ENCODE data around the gene C1D.

Gene C1D

DNA sequence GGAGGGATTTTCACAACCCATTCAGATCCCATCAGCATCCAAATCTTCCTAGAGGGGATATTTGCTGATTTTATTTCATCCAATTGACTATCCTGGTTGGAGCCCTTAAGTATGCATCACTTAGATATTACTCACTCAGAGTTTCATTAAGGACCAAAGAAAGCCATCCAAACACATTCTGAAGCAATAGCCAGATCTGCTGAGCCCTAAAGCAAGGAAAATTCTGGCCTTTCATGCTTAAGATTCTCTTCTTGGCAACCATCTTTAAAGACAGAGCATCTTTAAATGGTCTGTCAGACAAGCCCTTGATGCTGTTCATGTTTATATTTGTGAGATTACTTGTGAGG, 40.9 kb upstream of the C1D start:
- H3K27me3 ChIP-seq (replicated peaks; ENCODE audit: control insufficient read depth, insufficient read depth, low read length) = no peaks in the 10 kb centered on the region
- TF ChIP-seq CTCF (IDR thresholded peaks at IDR 0.05; ENCODE audit: insufficient read depth, low read length, poor library complexity, severe bottlenecking) = no peak
- H3K4me3 ChIP-seq (replicated peaks; ENCODE audit: low read depth, low read length) = no peak overlapping the region
- H3K36me3 ChIP-seq (ENCODE audit: control insufficient read depth, insufficient read depth, low read length) = no peaks in the 10 kb centered on the region
- no peak for DNase-seq (ENCODE audit: extremely low read depth, insufficient read length)

- no peak overlapping the region for H3K4me3 ChIP-seq (replicated peaks; ENCODE audit: low read depth, low read length)
- no peaks in the 10 kb centered on the region for H3K27me3 ChIP-seq (replicated peaks; ENCODE audit: control insufficient read depth, insufficient read depth, low read length)
- TF ChIP-seq CTCF (IDR thresholded peaks at IDR 0.05; ENCODE audit: insufficient read depth, low read length, poor library complexity, severe bottlenecking) = no peak
- H3K36me3 ChIP-seq (ENCODE audit: control insufficient read depth, insufficient read depth, low read length) = no peaks in the 10 kb centered on the region
- DNase-seq (ENCODE audit: extremely low read depth, insufficient read length) = no peak
Measured at GRCh38 chr2:68103030-68103708, 40.4 kb upstream of the C1D start.

DNA sequence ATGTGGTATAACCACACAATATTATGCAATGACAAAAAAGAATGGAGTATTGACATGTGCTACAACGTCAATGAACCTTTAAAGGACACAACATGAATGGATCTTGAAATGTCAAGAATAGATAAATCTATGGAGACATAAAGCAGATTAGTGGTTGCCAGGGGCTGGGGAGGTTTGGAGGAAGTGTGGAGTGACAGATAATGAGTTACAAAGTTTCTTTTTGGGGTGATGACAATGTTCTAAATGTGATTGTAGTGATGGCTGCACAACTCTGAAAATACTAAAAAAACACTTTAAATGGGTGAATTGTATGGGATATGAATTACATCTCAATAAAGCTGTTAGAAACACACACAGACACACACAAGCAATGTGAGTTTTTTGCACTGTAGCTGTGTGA, 37.4 kb upstream of the C1D start:
- TF ChIP-seq CTCF (IDR thresholded peaks at IDR 0.05; ENCODE audit: insufficient read depth, low read length, poor library complexity, severe bottlenecking) = no peak
- Histone ChIP-seq H3K27me3 (replicated peaks; ENCODE audit: control insufficient read depth, insufficient read depth, low read length) (no peaks in the 10 kb centered on the region), H3K36me3 (ENCODE audit: control insufficient read depth, insufficient read depth, low read length) (no peaks in the 10 kb centered on the region), H3K4me3 (replicated peaks; ENCODE audit: low read depth, low read length) (no peak overlapping the region)
- DNase-seq (ENCODE audit: extremely low read depth, insufficient read length) = no peak

DNA sequence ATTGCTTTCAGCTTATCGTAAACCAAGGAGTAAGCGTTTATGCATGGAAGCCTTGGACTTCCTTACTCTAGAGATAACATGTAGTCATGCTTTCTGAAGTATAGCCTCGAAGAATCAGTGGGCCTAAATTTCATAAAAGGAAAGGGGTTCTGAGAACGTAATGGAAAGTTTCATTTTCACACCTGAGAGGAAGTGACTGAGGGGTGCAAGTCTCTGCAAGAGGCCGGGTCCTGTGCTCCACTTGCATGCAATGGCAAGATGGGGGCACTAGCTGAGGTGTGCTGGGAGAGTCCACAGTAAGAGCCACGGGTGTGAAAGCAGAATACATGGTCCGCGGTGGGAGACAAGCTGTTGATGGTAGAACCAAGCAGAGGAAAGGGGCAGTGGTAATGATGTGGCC, 36.5 kb upstream of the C1D start:
- no peak overlapping the region for H3K4me3 ChIP-seq (replicated peaks; ENCODE audit: low read depth, low read length)
- no peak for TF ChIP-seq CTCF (IDR thresholded peaks at IDR 0.05; ENCODE audit: insufficient read depth, low read length, poor library complexity, severe bottlenecking)
- no peaks in the 10 kb centered on the region for H3K36me3 ChIP-seq (ENCODE audit: control insufficient read depth, insufficient read depth, low read length)
- no peaks in the 10 kb centered on the region for H3K27me3 ChIP-seq (replicated peaks; ENCODE audit: control insufficient read depth, insufficient read depth, low read length)
- DNase-seq (ENCODE audit: extremely low read depth, insufficient read length) = no peak

GRCh38 chr2:68098291-68098797, 35.5 kb upstream of the C1D start:
- H3K4me3 ChIP-seq (replicated peaks; ENCODE audit: low read depth, low read length) = no peak overlapping the region
- no peak for DNase-seq (ENCODE audit: extremely low read depth, insufficient read length)
- H3K27me3 ChIP-seq (replicated peaks; ENCODE audit: control insufficient read depth, insufficient read depth, low read length) = no peaks in the 10 kb centered on the region
- TF ChIP-seq CTCF (IDR thresholded peaks at IDR 0.05; ENCODE audit: insufficient read depth, low read length, poor library complexity, severe bottlenecking) = no peak
- no peaks in the 10 kb centered on the region for H3K36me3 ChIP-seq (ENCODE audit: control insufficient read depth, insufficient read depth, low read length)

GRCh38 chr2:68094111-68094510, 31.3 kb upstream of the C1D start:
- no peak for TF ChIP-seq CTCF (IDR thresholded peaks at IDR 0.05; ENCODE audit: insufficient read depth, low read length, poor library complexity, severe bottlenecking)
- no peak for DNase-seq (ENCODE audit: extremely low read depth, insufficient read length)

More at GRCh38 chr2:68094111-68094510, 31.3 kb upstream of the C1D start:
- Histone ChIP-seq H3K36me3 (ENCODE audit: control insufficient read depth, insufficient read depth, low read length) (no peaks in the 10 kb centered on the region), H3K27me3 (replicated peaks; ENCODE audit: control insufficient read depth, insufficient read depth, low read length) (no peaks in the 10 kb centered on the region), H3K4me3 (replicated peaks; ENCODE audit: low read depth, low read length) (no peak overlapping the region)

Measured in GM06990 (cell line).